C1 segment of cervical spinal cord (tissue), 14 donors: ENCODE data around the gene EFCAB5.

Experiments
- DNase-seq, 14 donors: peaks; one replicate each; lab custom pipeline; 2025; lab: John Stamatoyannopoulos, UW

EFCAB5 gene

GRCh38 chr17:30153463-30153862 lies 212.0 kb downstream of the EFCAB5 start:
- no peak for DNase-seq

- DNase-seq = no peak
Measured at GRCh38 chr17:30155389-30155788, 214.0 kb downstream of the EFCAB5 start.
